Spleen (tissue), 11 donors: ENCODE data around the gene PMPCA. TPM values are rescaled to one million over a fixed set of nuclear protein-coding genes. Genes with fewer than 3 reads are reported as not detected.

Source experiments
- DNase-seq: peaks from one replicate; pipeline ENCODE4 v3.0.0-alpha.2; 2020
- H3K27ac ChIP-seq, 8 donors: fragments of 200-600 bp; sonication (generic) in 7 of 8; 1 replicate in 4 of 8; 2 replicates in 4 of 8; pipeline versions ENCODE4 v1.5.0 to v1.8.0; 2016 to 2021; ENCODE audit warnings: inconsistent platforms in 4 of 8, mild to moderate bottlenecking in 4 of 8, moderate library complexity in 1 of 8
- H3K27me3 ChIP-seq, 7 donors: fragments of 200-600 bp; sonication (generic) in 6 of 7; replicated peaks in 1 of 7; 1 replicate in 4 of 7; 2 replicates in 3 of 7; pipeline versions ENCODE4 v1.5.0 to v1.8.0; 2016 to 2021; ENCODE audit warnings: inconsistent platforms in 3 of 7, mild to moderate bottlenecking in 1 of 7
- H3K36me3 ChIP-seq, 6 donors: fragments of 200-600 bp; sonication (generic) in 5 of 6; 1 replicate in 4 of 6; 2 replicates in 2 of 6; pipeline versions ENCODE4 v1.5.0 to v1.8.0; 2016 to 2021; ENCODE audit warnings: inconsistent platforms in 2 of 6
- H3K4me1 ChIP-seq, 6 donors: fragments of 200-600 bp; sonication (generic) in 5 of 6; 1 replicate in 3 of 6; 2 replicates in 3 of 6; pipeline versions ENCODE4 v1.5.0 to v1.8.0; 2016 to 2021; ENCODE audit warnings: inconsistent platforms in 3 of 6
- H3K4me3 ChIP-seq, 8 donors: fragments of 200-600 bp; sonication (generic) in 7 of 8; 1 replicate in 4 of 8; 2 replicates in 4 of 8; pipeline versions ENCODE4 v1.5.0 to v1.8.0; 2016 to 2021; ENCODE audit warnings: inconsistent platforms in 4 of 8, mild to moderate bottlenecking in 4 of 8, moderate library complexity in 2 of 8
- H3K9me3 ChIP-seq, 8 donors: fragments of 200-600 bp; sonication (generic) in 7 of 8; 1 replicate in 4 of 8; 2 replicates in 4 of 8; pipeline versions ENCODE4 v1.5.0 to v1.8.0; 2016 to 2021; ENCODE audit warnings: inconsistent platforms in 4 of 8
- POLR2A ChIP-seq, 3 donors: fragments of 450-650 bp; IDR thresholded peaks; one replicate each; pipeline ENCODE4 v1.5.1; 2017; ENCODE audit warnings: antibody characterized with exemption in 3 of 3, mild to moderate bottlenecking in 1 of 3
- POLR2AphosphoS5 ChIP-seq, 3 donors: sonication (generic); formaldehyde crosslinking; IDR thresholded peaks; one replicate each; pipeline ENCODE4 v1.5.1; 2017; ENCODE audit warnings: antibody characterized with exemption in 3 of 3
- WGBS, 5 donors: extraction: QIAGEN DNeasy Blood & Tissue Kit in 3 of 5; methylation state at CpG; one replicate each; pipeline versions ENCODE4 v1.1.5 to v1.1.7; 2013 to 2018; 5-methylcytosine and 5-hydroxymethylcytosine counted together
- intact Hi-C: fragments of 100-400 bp; cut with DNase I; formaldehyde crosslinking; loops from one replicate; pipeline ENCODE4 v1.15.0; 2023; ENCODE audit warnings: low total_unique reads
- polyA plus RNA-seq, 3 donors: library from polyadenylated mRNA; stranded (reverse); fragments of 200-250 nt; gene quantifications; one replicate each; pipeline ENCODE4 v1.2.1, GENCODE V29; 2013
- total RNA-seq, 7 donors: library from RNA; depleted of rRNA in 3 of 7; stranded (reverse); fragments of >200 nt in 3 of 7; fragmentation: NEBNext Ultra II Directional in 4 of 7; extraction: Animal tissue kit (Norgen Biotek cat#: 25700) in 4 of 7; gene quantifications; one replicate each; pipeline versions ENCODE4 v1.1.0 to v1.2.1, GENCODE V29; 2016 to 2021
- TF ChIP-seq, protein P1 (sequence below), 11 experiments: fragments of 200-600 bp in 7 of 11; fragments of 450-650 bp in 4 of 11; sonication (generic) in 4 of 11; IDR thresholded peaks in 8 of 11; conservative IDR thresholded peaks in 3 of 11; 1 replicate in 7 of 11; 2 replicates in 4 of 11; pipeline versions ENCODE4 v1.4.0 to v1.8.0; 2016 to 2021; ENCODE audit warnings: antibody characterized with exemption in 11 of 11, inconsistent platforms in 4 of 11, mild to moderate bottlenecking in 1 of 11
- donor health status: healthy with polysubstance abuse.
- donor health status: DM: no; HTN: no; CAD: no; lungs with moderate emphysema.
- donor health status: DM: no; HTN: no; CAD: no.
- donor health status: Bipolar disorder and iron deficiency.
- donor health status: healthy.
- donor health status: DM: no; HTN: no; CAD: no.
- donor health status: DM: yes; HTN: yes; CAD: no.

PMPCA gene
- total and polyA plus RNA-seq, 10 donors: 36.8 to 56.2 (median 47.1) TPM

DNA sequence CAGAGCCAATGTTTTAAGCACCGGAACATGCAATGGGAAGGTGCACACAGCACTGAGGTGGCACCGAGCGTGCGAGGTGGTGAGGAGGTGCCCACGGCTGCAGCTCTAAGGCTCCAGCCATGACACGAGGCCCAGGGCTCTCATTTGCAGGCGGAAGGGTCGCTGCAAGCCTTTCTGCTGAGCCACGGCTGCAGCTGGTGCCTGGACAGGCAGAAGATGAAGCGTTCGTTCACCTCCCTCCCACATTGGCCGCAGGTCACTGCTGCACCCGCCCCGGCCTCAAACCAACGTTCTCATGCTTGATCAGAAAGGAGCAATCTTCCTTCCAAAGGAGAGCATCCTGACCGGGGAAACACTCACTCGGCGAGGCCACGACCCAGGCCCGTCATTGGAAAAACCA is 33.6 kb downstream of the PMPCA start:
- Histone ChIP-seq H3K36me3 (peaks cover 7 to 87% (median 82%) of the 10 kb centered on the region in 6 donors), H3K27me3 (peaks cover 0 to under 1% (median 0%) of the 10 kb centered on the region in 7 donors), H3K4me1 (peaks cover 11 to 33% (median 28%) of the 10 kb centered on the region in 6 donors), H3K4me3 (no peak overlapping the region), H3K27ac (no peak overlapping the region), H3K9me3 (no peaks in the 10 kb centered on the region)
- 90 to 96% (median 94%) methylated on average over 20 of the region's 20 CpGs for WGBS, 5 donors
- intact Hi-C loops: no loop called here
- TF ChIP-seq POLR2A (IDR thresholded peaks at IDR 0.05) (no peak), POLR2AphosphoS5 (IDR thresholded peaks at IDR 0.05) (peak in 1 of 3 donors; percentile 55)
- DNase-seq: no peak

DNA sequence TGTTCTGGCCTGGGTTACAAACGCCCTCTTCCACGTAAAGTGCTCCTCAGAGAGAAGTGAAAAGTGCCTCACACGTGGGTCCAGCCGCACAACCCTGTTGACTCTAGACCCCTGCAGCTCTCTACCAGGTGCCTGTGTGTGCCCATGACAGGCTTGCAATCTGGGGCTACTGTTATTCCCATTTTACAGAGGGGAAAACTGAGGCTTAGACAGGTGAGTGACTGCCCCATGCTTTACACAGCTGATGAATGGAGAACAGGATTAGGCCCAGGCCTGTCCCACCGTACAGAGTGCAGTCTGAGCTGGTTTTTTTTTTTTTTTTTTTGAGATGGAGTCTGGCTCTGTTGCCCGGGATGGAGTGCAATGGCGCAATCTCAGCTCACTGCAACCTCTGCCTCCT is 35.3 kb downstream of the PMPCA start:
- DNase-seq: no peak
- 86 to 94% (median 89%) methylated on average over 7 of the region's 7 CpGs for WGBS, 5 donors

DNA sequence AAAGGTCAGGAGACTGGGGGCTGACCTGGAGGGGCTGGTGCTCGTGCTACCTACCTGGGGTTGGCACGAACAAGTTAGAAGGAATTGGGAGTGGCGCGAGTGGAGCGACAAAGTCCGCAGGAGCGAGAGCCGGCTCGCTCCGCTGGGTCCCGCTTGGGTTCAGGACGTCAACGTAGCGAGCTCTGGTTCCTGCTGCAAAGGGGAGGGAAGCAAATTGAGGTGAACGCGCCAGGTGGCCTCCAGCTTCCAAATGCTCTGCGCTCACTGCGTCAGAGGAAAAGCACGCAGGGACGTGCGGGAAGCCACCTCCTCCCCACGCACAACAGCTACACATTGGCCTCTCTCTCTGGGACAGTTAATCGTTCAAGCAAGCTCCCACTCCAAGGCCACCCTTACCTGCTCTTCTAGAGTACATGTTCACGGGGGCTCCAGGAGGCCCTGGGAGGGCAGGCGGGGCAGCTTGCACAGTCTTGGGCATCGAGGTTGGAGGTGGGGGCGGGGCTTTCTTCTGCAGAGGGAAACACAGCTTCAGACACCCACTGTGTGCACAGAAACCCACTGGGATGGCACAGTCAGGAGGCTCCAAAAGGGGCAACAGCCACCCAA is 36.8 kb downstream of the PMPCA start:
- WGBS, 5 donors: 92 to 96% (median 95%) methylated on average over 26 to 27 of the region's 27 CpGs
- Histone ChIP-seq H3K9me3 (no peaks in the 10 kb centered on the region), H3K4me1 (peaks cover 0 to 7% (median 2%) of the 10 kb centered on the region in 6 donors), H3K4me3 (no peak overlapping the region), H3K27ac (no peak overlapping the region), H3K36me3 (peaks cover 7 to 100% (median 96%) of the 10 kb centered on the region in 6 donors), H3K27me3 (no peaks in the 10 kb centered on the region)
- intact Hi-C loops: no loop called here
- DNase-seq: no peak
- TF ChIP-seq POLR2AphosphoS5 (IDR thresholded peaks at IDR 0.05) (peak in 2 of 3 donors; percentile 8 to 60), POLR2A (IDR thresholded peaks at IDR 0.05) (no peak)

More for the DNA sequence above, 35.3 kb downstream of the PMPCA start:
- Histone ChIP-seq H3K27ac (no peak overlapping the region), H3K36me3 (peaks cover 7 to 100% (median 95%) of the 10 kb centered on the region in 6 donors), H3K4me3 (no peak overlapping the region), H3K27me3 (no peaks in the 10 kb centered on the region), H3K9me3 (no peaks in the 10 kb centered on the region), H3K4me1 (peaks cover 3 to 22% (median 15%) of the 10 kb centered on the region in 6 donors)
- TF ChIP-seq, protein P1, sequence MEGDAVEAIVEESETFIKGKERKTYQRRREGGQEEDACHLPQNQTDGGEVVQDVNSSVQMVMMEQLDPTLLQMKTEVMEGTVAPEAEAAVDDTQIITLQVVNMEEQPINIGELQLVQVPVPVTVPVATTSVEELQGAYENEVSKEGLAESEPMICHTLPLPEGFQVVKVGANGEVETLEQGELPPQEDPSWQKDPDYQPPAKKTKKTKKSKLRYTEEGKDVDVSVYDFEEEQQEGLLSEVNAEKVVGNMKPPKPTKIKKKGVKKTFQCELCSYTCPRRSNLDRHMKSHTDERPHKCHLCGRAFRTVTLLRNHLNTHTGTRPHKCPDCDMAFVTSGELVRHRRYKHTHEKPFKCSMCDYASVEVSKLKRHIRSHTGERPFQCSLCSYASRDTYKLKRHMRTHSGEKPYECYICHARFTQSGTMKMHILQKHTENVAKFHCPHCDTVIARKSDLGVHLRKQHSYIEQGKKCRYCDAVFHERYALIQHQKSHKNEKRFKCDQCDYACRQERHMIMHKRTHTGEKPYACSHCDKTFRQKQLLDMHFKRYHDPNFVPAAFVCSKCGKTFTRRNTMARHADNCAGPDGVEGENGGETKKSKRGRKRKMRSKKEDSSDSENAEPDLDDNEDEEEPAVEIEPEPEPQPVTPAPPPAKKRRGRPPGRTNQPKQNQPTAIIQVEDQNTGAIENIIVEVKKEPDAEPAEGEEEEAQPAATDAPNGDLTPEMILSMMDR (IDR thresholded peaks at IDR 0.05 in 8 of 11, conservative IDR thresholded peaks at IDR 0.05 in 3 of 11): no peak
- no peak for TF ChIP-seq POLR2A (IDR thresholded peaks at IDR 0.05)
- TF ChIP-seq POLR2AphosphoS5 (IDR thresholded peaks at IDR 0.05): no peak
- intact Hi-C loops: no loop called here

DNA sequence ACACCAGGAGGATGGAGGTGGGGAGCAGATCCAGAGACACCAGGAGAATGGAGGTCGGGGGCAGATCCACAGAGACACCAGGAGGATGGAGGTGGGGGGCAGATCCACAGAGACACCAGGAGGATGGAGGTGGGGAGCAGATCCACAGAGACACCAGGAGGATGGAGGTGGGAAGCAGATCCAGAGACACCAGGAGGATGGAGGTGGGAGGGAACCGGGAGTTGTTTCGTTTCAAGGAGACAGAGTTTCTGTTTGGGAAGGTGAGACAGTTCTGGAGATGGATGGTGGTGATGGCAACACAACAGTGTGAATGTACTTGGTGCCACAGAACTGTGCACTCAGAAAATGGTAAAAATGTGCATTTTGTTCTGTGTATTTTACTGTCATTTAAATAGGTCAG is 38.2 kb downstream of the PMPCA start:
- Histone ChIP-seq H3K27ac (no peak overlapping the region), H3K36me3 (peaks cover 5 to 100% (median 95%) of the 10 kb centered on the region in 6 donors), H3K4me3 (no peak overlapping the region), H3K4me1 (no peaks in the 10 kb centered on the region), H3K9me3 (no peaks in the 10 kb centered on the region), H3K27me3 (no peaks in the 10 kb centered on the region)
- intact Hi-C loops: no loop called here
- TF ChIP-seq POLR2AphosphoS5 (IDR thresholded peaks at IDR 0.05): no peak
- TF ChIP-seq POLR2A (IDR thresholded peaks at IDR 0.05): no peak
- TF ChIP-seq, protein P1 (IDR thresholded peaks at IDR 0.05 in 8 of 11, conservative IDR thresholded peaks at IDR 0.05 in 3 of 11): no peak
- no peak for DNase-seq
- 90 to 97% (median 92%) methylated on average over 3 of the region's 3 CpGs for WGBS, 5 donors

DNA sequence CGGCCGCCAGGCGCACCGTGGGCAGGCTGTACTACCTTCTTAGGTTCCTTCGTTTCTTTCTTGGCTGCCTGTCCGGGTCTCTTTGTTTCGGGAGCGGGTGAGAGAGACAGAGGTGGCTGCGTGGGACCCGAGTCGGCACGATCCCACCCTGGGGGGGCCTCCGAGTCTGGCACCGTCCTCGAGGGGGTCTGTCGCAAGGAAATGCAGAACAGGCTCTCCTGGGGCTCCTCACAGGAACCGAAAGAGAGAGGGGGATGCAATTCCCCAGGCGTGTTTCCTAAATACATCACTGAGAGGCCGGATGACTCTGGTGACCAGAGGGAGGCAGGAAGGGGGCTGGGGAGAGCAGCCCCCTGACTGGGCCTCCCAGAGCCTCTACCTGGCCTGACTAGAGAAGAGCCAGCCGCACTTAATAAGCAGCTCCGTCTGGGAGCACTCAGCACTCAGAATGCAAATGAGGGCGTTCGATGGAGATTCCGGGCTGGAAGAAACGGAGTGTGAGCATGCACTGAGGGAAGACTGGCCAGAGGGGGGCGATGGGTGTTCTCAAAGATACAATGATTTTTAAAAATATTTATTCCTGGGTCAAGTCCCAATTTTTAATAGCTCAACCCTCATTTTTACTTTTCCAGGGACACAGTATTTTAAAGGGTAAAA is 40.9 kb downstream of the PMPCA start:
- Histone ChIP-seq H3K4me3 (no peak overlapping the region), H3K27me3 (no peaks in the 10 kb centered on the region), H3K27ac (no peak overlapping the region), H3K4me1 (no peaks in the 10 kb centered on the region), H3K9me3 (no peaks in the 10 kb centered on the region), H3K36me3 (peaks cover 6 to 100% (median 95%) of the 10 kb centered on the region in 6 donors)
- intact Hi-C loops: no loop called here
- TF ChIP-seq, protein P1 (IDR thresholded peaks at IDR 0.05 in 8 of 11, conservative IDR thresholded peaks at IDR 0.05 in 3 of 11): no peak
- no peak for TF ChIP-seq POLR2A (IDR thresholded peaks at IDR 0.05)
- no peak for TF ChIP-seq POLR2AphosphoS5 (IDR thresholded peaks at IDR 0.05)
- no peak for DNase-seq
- WGBS, 5 donors: 88 to 97% (median 93%) methylated on average over 26 of the region's 26 CpGs
